Jurkat, Clone E6-1 (cell line): ENCODE results near the gene RAB6A.
A peak's percentile ranks its signal among the peaks of the same experiment; 100 is the strongest.
"Not testable (repeated sequence)": the region's sequence is repeated elsewhere in the genome, so short reads cannot be mapped to it uniquely, and the experiment has no call there.

ENCODE experiments used
- DNase-seq: peaks from one replicate; pipeline ENCODE4 v3.0.0-alpha.2; 2011; ENCODE audit warnings: low read depth, low spot score
- H3K4me3 ChIP-seq: 2 replicates; pipeline ENCODE4 v1.5.1; 2011; ENCODE audit warnings: mild to moderate bottlenecking, low read length, control low read depth, moderate library complexity

Gene RAB6A

GRCh38 chr11:73735959-73736358 is 24.9 kb downstream of the RAB6A start:
- not testable (repeated sequence) for DNase-seq, H3K4me3 ChIP-seq

GRCh38 chr11:73734993-73735392 is 25.9 kb downstream of the RAB6A start:
- H3K4me3 ChIP-seq = no peak overlapping the region
- DNase-seq = no peak

DNA sequence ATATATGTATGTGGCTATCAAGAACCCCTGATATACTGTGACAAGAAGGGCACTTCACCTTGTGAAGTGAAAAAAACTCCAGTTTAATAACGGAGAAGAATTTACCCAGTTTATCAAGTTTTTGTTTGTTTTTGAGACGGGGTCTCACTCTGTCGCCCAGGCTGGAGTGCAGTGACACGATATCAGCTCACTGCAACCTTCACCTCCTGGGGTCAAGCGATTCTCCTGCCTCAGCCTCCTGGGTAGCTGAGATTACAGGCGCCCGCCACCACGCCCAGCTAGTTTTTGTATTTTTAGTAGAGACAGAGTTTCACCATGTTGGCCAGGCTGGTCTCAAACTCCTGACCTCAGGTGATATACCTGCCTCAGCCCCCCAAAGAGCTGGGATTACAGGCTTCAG is 26.9 kb downstream of the RAB6A start:
- not testable (repeated sequence) for H3K4me3 ChIP-seq, DNase-seq

- DNase-seq, H3K4me3 ChIP-seq: not testable (repeated sequence)
Observed at GRCh38 chr11:73732936-73733335, 27.9 kb downstream of the RAB6A start.

DNA sequence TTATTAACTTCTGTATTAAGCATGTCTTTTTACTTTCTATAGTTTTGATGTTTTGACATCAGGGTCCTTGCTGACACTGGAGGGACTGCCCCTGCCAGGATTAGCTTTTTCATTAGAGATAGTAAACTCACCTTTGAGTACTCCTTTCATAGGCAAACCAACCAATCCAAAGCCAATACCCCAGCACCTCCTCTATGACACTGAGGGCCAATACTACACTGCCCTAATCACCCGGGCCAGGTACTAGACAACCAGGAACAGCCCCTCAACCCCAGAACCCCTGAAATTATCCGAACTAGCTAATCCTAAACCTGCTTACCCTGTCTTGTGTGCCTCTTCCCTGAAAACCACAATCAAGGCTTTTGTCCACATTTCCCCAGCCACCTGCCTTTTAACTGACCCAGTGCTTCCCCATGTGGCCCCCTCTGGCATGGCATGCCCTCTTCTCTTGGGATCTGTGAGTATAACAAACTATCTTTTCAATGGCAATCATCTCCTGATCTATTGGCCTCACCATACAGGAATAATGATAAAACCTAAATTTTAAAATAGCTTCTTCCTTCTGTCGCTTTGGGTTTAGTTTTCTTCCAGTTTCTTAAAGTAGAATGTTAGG is 31.2 kb downstream of the RAB6A start:
- no peak for DNase-seq

DNA sequence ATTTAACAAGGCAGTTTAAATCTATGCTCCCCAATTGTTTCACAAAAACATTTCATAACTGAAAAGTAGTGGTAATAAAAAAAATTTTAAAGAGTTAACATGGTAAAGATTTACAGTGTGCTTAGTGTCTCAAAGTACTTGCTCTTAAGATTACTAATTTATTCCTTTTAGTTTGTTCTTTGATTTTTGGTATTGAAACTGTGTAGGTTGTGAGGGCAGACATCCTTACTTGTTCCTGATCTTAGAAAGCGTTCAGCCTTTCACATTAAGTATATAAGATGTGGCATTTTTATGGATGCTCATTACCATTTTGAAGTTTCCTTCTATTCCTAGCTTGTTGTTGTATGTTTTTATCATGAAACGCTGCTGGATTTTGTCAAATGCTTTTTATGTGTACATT is 32.9 kb downstream of the RAB6A start:
- H3K4me3 ChIP-seq = no peak overlapping the region
- DNase-seq = no peak

More for the DNA sequence above, 31.2 kb downstream of the RAB6A start:
- H3K4me3 ChIP-seq = no peak overlapping the region

DNA sequence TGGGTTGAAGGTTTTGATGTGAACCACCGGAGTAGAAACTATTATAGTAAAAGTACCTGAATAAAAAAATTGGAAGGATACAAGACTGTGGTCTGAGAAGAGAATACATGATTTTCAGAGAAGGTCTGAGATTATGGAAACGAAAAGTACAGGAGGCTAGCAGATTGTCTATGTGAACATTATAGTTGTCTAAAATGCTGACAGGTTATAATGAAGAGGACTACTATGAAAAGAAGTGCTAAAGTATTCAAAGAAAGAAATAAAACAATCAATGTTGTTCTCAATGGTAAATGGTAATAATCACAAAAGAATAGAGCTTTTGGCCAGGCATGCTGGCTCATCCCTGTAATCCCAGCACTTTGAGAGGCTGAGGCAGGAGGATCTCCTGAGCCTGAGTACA is 34.0 kb downstream of the RAB6A start:
- H3K4me3 ChIP-seq = no peak overlapping the region
- DNase-seq = no peak

DNA sequence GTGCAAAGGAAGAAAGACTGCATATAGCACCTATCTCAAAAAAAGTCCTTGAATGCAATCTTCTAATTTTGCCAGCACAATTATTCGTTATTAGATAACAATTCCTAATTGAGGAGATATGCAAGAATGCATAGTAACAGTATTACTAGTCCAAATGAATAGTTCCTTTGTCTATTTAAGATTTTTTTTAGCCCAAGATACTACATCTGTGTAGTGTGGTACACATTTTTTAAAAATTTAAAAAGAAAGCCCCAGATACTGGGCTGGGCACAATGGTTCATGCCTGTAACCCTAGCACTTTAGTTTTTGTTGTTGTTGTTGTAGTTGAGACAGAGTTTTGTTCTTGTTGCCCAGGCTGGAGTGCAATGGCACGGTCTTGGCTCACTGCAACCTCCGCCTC is 43.7 kb downstream of the RAB6A start:
- no peak for DNase-seq
- H3K4me3 ChIP-seq = no peak overlapping the region

GRCh38 chr11:73716153-73717056 is 44.5 kb downstream of the RAB6A start:
- peak; percentile 14 for DNase-seq
- H3K4me3 ChIP-seq = no peak overlapping the region

DNA sequence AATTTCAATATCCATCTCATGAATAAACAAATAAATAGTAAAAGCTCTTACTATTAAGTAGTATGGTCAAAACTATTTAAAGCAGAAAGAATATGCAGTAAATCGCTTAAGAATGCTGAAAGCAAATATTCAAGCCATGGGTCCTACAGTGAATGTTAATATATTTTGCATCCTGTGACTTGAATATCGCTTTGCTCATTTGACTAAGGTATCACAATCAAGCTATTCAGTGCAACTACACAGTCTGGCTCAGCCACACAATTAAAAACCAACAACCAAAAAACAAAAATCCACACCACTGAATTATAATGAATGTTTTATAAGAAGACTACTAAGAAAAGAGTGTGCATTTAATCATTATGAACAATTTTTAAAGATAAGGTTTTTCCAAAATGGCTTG is 45.3 kb downstream of the RAB6A start:
- no peak overlapping the region for H3K4me3 ChIP-seq
- no peak for DNase-seq

DNA sequence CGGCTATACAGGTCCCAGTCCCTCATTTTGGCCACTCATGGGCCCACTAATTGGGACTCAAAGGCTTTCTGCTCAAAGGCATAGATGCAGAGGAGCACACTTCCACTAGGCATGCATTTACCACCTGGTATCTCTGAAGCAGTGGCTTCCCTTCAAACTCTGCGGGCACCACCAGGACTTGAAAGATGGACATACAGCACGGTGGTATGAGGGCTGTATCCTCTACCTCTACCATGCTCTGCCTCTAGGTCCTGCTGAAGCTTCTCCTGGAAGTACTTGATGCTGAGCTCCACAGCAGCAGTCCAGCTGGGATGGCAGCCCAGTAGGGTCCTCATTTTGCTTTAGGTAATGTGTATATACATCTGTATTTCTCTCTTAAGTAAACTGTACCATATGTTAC is 49.9 kb downstream of the RAB6A start:
- DNase-seq = no peak
- H3K4me3 ChIP-seq = no peak overlapping the region

DNA sequence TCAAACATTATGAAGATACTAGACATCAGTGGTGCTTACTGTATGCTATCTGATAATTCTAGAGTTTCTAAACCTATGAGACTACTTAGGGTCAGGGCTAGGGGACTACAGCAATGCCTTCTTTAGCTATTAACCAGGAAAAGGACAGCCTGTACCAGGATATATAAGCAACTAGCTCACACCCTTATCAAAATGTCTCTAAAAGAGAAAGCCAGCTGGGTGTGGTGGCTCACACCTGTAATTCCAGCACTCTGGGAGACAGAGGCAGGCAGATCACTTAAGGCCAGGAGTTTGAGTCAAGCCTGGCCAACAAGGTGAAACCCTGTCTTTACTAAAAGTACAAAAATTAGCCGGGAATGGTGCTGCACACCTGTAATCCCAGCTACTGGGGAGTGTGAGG is 55.8 kb downstream of the RAB6A start:
- no peak overlapping the region for H3K4me3 ChIP-seq
- no peak for DNase-seq

DNA sequence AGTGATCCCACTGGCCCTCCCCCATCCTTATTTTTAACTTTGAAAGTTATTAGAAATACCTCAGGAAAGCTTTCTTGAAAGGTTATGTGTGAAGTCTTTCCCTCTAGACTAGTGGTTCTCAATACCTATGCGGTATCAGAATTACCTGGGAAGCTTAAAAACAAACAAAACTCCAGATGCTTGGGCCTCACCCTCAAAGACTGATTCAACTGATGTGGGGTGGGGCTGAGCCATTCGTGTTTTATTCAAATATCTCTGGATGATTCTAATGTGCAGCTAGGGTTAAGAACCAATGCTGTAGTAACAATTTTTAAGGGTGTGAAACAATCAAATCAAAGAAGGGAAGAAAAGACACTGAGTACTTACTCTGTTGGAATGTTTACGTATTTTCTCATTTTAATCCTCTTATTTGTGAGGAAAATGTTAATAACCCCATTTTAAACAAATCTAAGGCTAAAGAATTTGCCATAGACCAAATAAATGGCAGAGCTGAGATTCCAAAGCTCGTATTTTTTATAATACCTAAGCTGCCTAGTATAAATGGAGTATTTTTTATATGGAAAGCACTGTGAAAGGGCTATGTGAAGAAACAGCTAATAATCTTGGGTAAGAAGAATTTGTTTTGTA is 66.9 kb downstream of the RAB6A start:
- no peak for DNase-seq
- no peak overlapping the region for H3K4me3 ChIP-seq

- no peak for DNase-seq
- no peak overlapping the region for H3K4me3 ChIP-seq
Observed at GRCh38 chr11:73680687-73681086, 80.2 kb downstream of the RAB6A start.

GRCh38 chr11:73676552-73676951 is 84.3 kb downstream of the RAB6A start:
- H3K4me3 ChIP-seq, DNase-seq: not testable (repeated sequence)

DNA sequence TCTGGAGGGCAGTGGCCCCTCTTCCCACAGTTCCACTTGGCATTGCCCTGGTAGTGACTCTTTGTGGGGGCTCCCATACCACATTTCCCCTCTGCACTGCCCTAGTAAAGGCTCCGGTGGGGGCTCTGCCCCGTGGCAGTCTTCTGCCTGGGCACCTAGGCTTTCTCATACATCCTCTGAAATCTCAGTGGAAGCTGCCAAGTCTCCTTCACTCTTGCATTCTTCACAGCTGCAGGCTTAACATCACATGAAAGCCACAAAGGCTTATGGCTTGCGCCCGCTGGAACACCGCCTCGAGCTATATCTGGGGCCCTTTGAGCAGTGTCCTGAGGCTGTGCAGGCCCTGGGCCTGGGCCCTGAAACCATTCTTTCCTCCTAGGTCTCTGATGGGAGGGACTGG is 89.2 kb downstream of the RAB6A start:
- H3K4me3 ChIP-seq = no peak overlapping the region
- DNase-seq = peak; percentile 47

GRCh38 chr11:73670808-73671207 is 90.1 kb downstream of the RAB6A start:
- no peak for DNase-seq
- H3K4me3 ChIP-seq = no peak overlapping the region

- peak; percentile 87 for DNase-seq
Observed at GRCh38 chr11:73667891-73668290, 93.0 kb downstream of the RAB6A start.

GRCh38 chr11:73664877-73665276 is 96.0 kb downstream of the RAB6A start:
- DNase-seq = no peak
- no peak overlapping the region for H3K4me3 ChIP-seq

More at GRCh38 chr11:73667891-73668290, 93.0 kb downstream of the RAB6A start:
- no peak overlapping the region for H3K4me3 ChIP-seq
